Muscle layer of duodenum (tissue), 2 donors: ENCODE data around the gene SLC22A3.
"Not testable (repeated sequence)": the region's sequence is repeated elsewhere in the genome, so short reads cannot be mapped to it uniquely, and the experiment has no call there.

ENCODE experiments used
- H3K27ac ChIP-seq: one replicate; pipeline ENCODE4 v1.7.0; 2013; ENCODE audit warnings: mild to moderate bottlenecking, low read length
- H3K27me3 ChIP-seq: one replicate; pipeline ENCODE4 v1.7.0; 2013; ENCODE audit warnings: low read depth, mild to moderate bottlenecking, control low read depth, low read length
- H3K36me3 ChIP-seq, 2 donors: one replicate each; pipeline ENCODE4 v1.7.0; 2013; ENCODE audit warnings: low read length in 2 of 2, control low read depth in 1 of 2, mild to moderate bottlenecking in 1 of 2; ENCODE audit not compliant: insufficient read depth in 2 of 2, control insufficient read depth in 1 of 2
- H3K4me1 ChIP-seq, 2 donors: one replicate each; pipeline ENCODE4 v1.7.0; 2013; ENCODE audit warnings: low read length in 2 of 2, mild to moderate bottlenecking in 2 of 2, control low read depth in 1 of 2, moderate library complexity in 1 of 2; ENCODE audit not compliant: insufficient read depth in 2 of 2, control insufficient read depth in 1 of 2
- H3K4me3 ChIP-seq, 2 donors: one replicate each; pipeline ENCODE4 v1.7.0; 2013; ENCODE audit warnings: low read length in 2 of 2, low read depth in 1 of 2, mild to moderate bottlenecking in 1 of 2
- H3K9me3 ChIP-seq, 2 donors: one replicate each; pipeline ENCODE4 v1.7.0; 2013; ENCODE audit warnings: low read length in 2 of 2, control low read depth in 1 of 2, mild to moderate bottlenecking in 1 of 2; ENCODE audit not compliant: control insufficient read depth in 1 of 2
- donor health status: healthy.

Gene SLC22A3

GRCh38 chr6:160455081-160455480 is 106.9 kb downstream of the SLC22A3 start:
- H3K27ac ChIP-seq: no peak overlapping the region
- peak overlapping the region in 1 of 2 donors; percentile 12 for H3K4me3 ChIP-seq
- H3K27me3 ChIP-seq: no peaks in the 10 kb centered on the region
- H3K9me3 ChIP-seq: no peaks in the 10 kb centered on the region
- peaks cover 0 to 5% of the 10 kb centered on the region in 2 donors for H3K4me1 ChIP-seq
- H3K36me3 ChIP-seq: no peaks in the 10 kb centered on the region

- Histone ChIP-seq H3K4me3 (peak overlapping the region; percentile 12 to 41), H3K4me1 (peaks cover 0 to 5% of the 10 kb centered on the region in 2 donors), H3K27me3 (no peaks in the 10 kb centered on the region), H3K9me3 (no peaks in the 10 kb centered on the region), H3K27ac (no peak overlapping the region), H3K36me3 (no peaks in the 10 kb centered on the region)
These were observed 107.5 kb downstream of the SLC22A3 start for GRCh38 chr6:160455541-160456213.

GRCh38 chr6:160456214-160456546 is 108.0 kb downstream of the SLC22A3 start:
- Histone ChIP-seq H3K27ac (no peak overlapping the region), H3K27me3 (no peaks in the 10 kb centered on the region), H3K9me3 (no peaks in the 10 kb centered on the region), H3K4me1 (peaks cover 0 to 5% of the 10 kb centered on the region in 2 donors), H3K36me3 (no peaks in the 10 kb centered on the region), H3K4me3 (no peak overlapping the region)

- Histone ChIP-seq H3K9me3 (no peaks in the 10 kb centered on the region), H3K27me3 (no peaks in the 10 kb centered on the region), H3K27ac (no peak overlapping the region), H3K4me3 (no peak overlapping the region), H3K4me1 (peaks cover 0 to 5% of the 10 kb centered on the region in 2 donors), H3K36me3 (no peaks in the 10 kb centered on the region)
These were observed 109.6 kb downstream of the SLC22A3 start for GRCh38 chr6:160457823-160458222.

GRCh38 chr6:160461641-160462040 is 113.5 kb downstream of the SLC22A3 start:
- Histone ChIP-seq H3K36me3 (no peaks in the 10 kb centered on the region), H3K27me3 (no peaks in the 10 kb centered on the region), H3K4me1 (no peaks in the 10 kb centered on the region), H3K4me3 (no peak overlapping the region), H3K9me3 (no peaks in the 10 kb centered on the region), H3K27ac (no peak overlapping the region)

GRCh38 chr6:160462116-160462515 is 113.9 kb downstream of the SLC22A3 start:
- Histone ChIP-seq H3K27me3 (no peaks in the 10 kb centered on the region), H3K27ac (no peak overlapping the region), H3K4me3 (no peak overlapping the region)

GRCh38 chr6:160462551-160463109 is 114.5 kb downstream of the SLC22A3 start:
- H3K9me3 ChIP-seq: no peaks in the 10 kb centered on the region

More at GRCh38 chr6:160462116-160462515, 113.9 kb downstream of the SLC22A3 start:
- Histone ChIP-seq H3K4me1 (no peaks in the 10 kb centered on the region), H3K9me3 (no peaks in the 10 kb centered on the region), H3K36me3 (no peaks in the 10 kb centered on the region)

GRCh38 chr6:160464744-160465143 is 116.6 kb downstream of the SLC22A3 start:
- Histone ChIP-seq H3K36me3 (no peaks in the 10 kb centered on the region), H3K27me3 (no peaks in the 10 kb centered on the region), H3K27ac (no peak overlapping the region), H3K4me3 (no peak overlapping the region), H3K9me3 (no peaks in the 10 kb centered on the region), H3K4me1 (no peaks in the 10 kb centered on the region)

More at GRCh38 chr6:160462551-160463109, 114.5 kb downstream of the SLC22A3 start:
- H3K4me1 ChIP-seq: no peaks in the 10 kb centered on the region
- no peak overlapping the region for H3K27ac ChIP-seq
- no peak overlapping the region for H3K4me3 ChIP-seq
- H3K27me3 ChIP-seq: no peaks in the 10 kb centered on the region
- no peaks in the 10 kb centered on the region for H3K36me3 ChIP-seq

GRCh38 chr6:160467261-160467871 is 119.2 kb downstream of the SLC22A3 start:
- H3K9me3 ChIP-seq, H3K4me3 ChIP-seq, H3K4me1 ChIP-seq, H3K27ac ChIP-seq, H3K36me3 ChIP-seq, H3K27me3 ChIP-seq: not testable (repeated sequence)

- H3K4me1 ChIP-seq: no peaks in the 10 kb centered on the region
These were observed 121.0 kb downstream of the SLC22A3 start for GRCh38 chr6:160469153-160469552.

GRCh38 chr6:160476056-160476455 is 127.9 kb downstream of the SLC22A3 start:
- not testable (repeated sequence) for H3K36me3 ChIP-seq, H3K27me3 ChIP-seq, H3K4me1 ChIP-seq, H3K9me3 ChIP-seq, H3K4me3 ChIP-seq, H3K27ac ChIP-seq

More at GRCh38 chr6:160469153-160469552, 121.0 kb downstream of the SLC22A3 start:
- Histone ChIP-seq H3K9me3 (no peaks in the 10 kb centered on the region), H3K27ac (no peak overlapping the region), H3K4me3 (no peak overlapping the region), H3K27me3 (no peaks in the 10 kb centered on the region), H3K36me3 (no peaks in the 10 kb centered on the region)
